ENCODE measurements around the gene SNN. TPM values are rescaled to one million over a fixed set of nuclear protein-coding genes. Genes with fewer than 3 reads are reported as not detected.

SNN gene
- total RNA-seq, 1 experiment from 2014 or later: 12.6 TPM

- no peak overlapping the region for H2AFZ ChIP-seq
- H3K27ac ChIP-seq: no peak overlapping the region
- H3K4me2 ChIP-seq: no peak overlapping the region
- H3K9me3 ChIP-seq (ENCODE audit: insufficient read depth, low read depth): no peaks in the 10 kb centered on the region
- no peaks in the 10 kb centered on the region for H3K79me2 ChIP-seq (ENCODE audit: low read depth)
- H4K20me1 ChIP-seq (ENCODE audit: insufficient read depth): peaks cover 15% of the 10 kb centered on the region
- 0 out of 2 replicates have a peak, but pooled peaks cover 3% of the 10 kb centered on the region for H3K4me1 ChIP-seq (replicated peaks; ENCODE audit: insufficient read depth)
- BruUV-seq (replicated peaks): no TSS peak
- H3K4me3 ChIP-seq: no peak overlapping the region
- CTCF ChIA-PET: no interaction called here
- H3K9me2 ChIP-seq (ENCODE audit: insufficient read depth): no peaks in the 10 kb centered on the region
- H3F3A ChIP-seq (ENCODE audit: insufficient read depth, low read depth): peaks cover 21% of the 10 kb centered on the region
- no peak for DNase-seq
- POLR2A ChIA-PET (ENCODE audit: unreplicated experiment): no interaction called here
- H3K36me3 ChIP-seq (ENCODE audit: low read depth): no peaks in the 10 kb centered on the region
- no peak for TF ChIP-seq CTCF (conservative IDR thresholded peaks at IDR 0.05)
- TF ChIP-seq EZH2 (IDR thresholded peaks at IDR 0.05; ENCODE audit: low read depth): no peak
- intact Hi-C loops (cut with micrococcal nuclease; ENCODE audit: unreplicated experiment): no loop called here
- H3K27me3 ChIP-seq (ENCODE audit: insufficient read depth, low read depth): no peaks in the 10 kb centered on the region
Measured at GRCh38 chr16:11705311-11706025, 37.2 kb downstream of the SNN start.

DNA sequence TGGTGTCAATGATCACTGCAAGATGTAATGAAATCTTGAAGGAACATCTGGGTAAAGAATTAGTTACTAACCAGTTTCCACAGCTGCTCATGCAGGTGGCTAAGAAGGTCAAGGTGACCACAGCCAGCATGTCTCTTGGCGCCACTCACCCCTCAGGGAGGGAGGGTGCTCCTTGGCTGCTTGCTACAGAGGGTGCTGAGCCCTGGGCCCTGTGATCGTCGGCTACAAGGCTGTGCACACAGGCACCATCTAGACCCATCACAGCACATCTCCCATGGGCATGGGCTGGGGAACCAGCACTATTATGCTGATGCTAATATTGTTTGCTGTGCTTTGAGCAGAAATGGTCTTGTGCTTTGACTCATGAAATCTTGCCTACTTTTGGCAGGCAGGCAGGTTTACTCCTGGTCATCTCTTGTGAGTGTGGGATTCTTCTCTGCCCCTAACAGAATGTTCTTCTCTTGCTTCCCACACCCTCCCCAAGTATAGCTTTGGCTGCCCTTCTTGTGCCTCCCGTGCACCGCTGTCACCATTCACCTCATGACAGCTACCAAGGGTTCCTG, 38.0 kb downstream of the SNN start:
- H3K79me2 ChIP-seq (ENCODE audit: low read depth): no peaks in the 10 kb centered on the region
- no peaks in the 10 kb centered on the region for H3K9me3 ChIP-seq (ENCODE audit: insufficient read depth, low read depth)
- H4K20me1 ChIP-seq (ENCODE audit: insufficient read depth): peaks cover 13% of the 10 kb centered on the region
- H3K4me1 ChIP-seq (replicated peaks; ENCODE audit: insufficient read depth): no peaks in the 10 kb centered on the region
- ChIA-PET CTCF (no interaction called here), POLR2A (ENCODE audit: unreplicated experiment) (no interaction called here)
- no peak overlapping the region for H3K4me2 ChIP-seq
- H2AFZ ChIP-seq: no peak overlapping the region
- TF ChIP-seq CTCF (conservative IDR thresholded peaks at IDR 0.05) (no peak), EZH2 (IDR thresholded peaks at IDR 0.05; ENCODE audit: low read depth) (no peak)
- H3K9me2 ChIP-seq (ENCODE audit: insufficient read depth): no peaks in the 10 kb centered on the region
- H3K4me3 ChIP-seq: no peak overlapping the region
- H3F3A ChIP-seq (ENCODE audit: insufficient read depth, low read depth): peaks cover 13% of the 10 kb centered on the region
- H3K27me3 ChIP-seq (ENCODE audit: insufficient read depth, low read depth): no peaks in the 10 kb centered on the region
- intact Hi-C loops (cut with micrococcal nuclease; ENCODE audit: unreplicated experiment): no loop called here
- no peak for DNase-seq
- no peaks in the 10 kb centered on the region for H3K36me3 ChIP-seq (ENCODE audit: low read depth)
- no TSS peak for BruUV-seq (replicated peaks)
- no peak overlapping the region for H3K27ac ChIP-seq

GRCh38 chr16:11707679-11708197, 39.5 kb downstream of the SNN start:
- Histone ChIP-seq H3K9me3 (ENCODE audit: insufficient read depth, low read depth) (no peaks in the 10 kb centered on the region), H3K4me3 (no peak overlapping the region), H3K4me1 (replicated peaks; ENCODE audit: insufficient read depth) (no peaks in the 10 kb centered on the region), H3K4me2 (no peak overlapping the region), H3K27ac (no peak overlapping the region), H3K79me2 (ENCODE audit: low read depth) (no peaks in the 10 kb centered on the region), H2AFZ (no peak overlapping the region), H3K27me3 (ENCODE audit: insufficient read depth, low read depth) (no peaks in the 10 kb centered on the region), H3K36me3 (ENCODE audit: low read depth) (no peaks in the 10 kb centered on the region), H4K20me1 (ENCODE audit: insufficient read depth) (peaks cover 8% of the 10 kb centered on the region), H3F3A (ENCODE audit: insufficient read depth, low read depth) (peaks cover 12% of the 10 kb centered on the region), H3K9me2 (ENCODE audit: insufficient read depth) (no peaks in the 10 kb centered on the region)
- POLR2A ChIA-PET (ENCODE audit: unreplicated experiment): no interaction called here
- no peak for TF ChIP-seq CTCF (conservative IDR thresholded peaks at IDR 0.05)
- TF ChIP-seq EZH2 (IDR thresholded peaks at IDR 0.05; ENCODE audit: low read depth): no peak
- DNase-seq: no peak
- BruUV-seq (replicated peaks): no TSS peak
- CTCF ChIA-PET: no interaction called here
- intact Hi-C loops (cut with micrococcal nuclease; ENCODE audit: unreplicated experiment): no loop called here
